Sigmoid colon (tissue), 7 donors: ENCODE measurements around the gene FOXP1. TPM values are rescaled to one million over a fixed set of nuclear protein-coding genes. Genes with fewer than 3 reads are reported as not detected.
A peak's percentile ranks its signal among the peaks of the same experiment; 100 is the strongest.

Source experiments
- DNase-seq: peaks from one replicate; pipeline ENCODE4 v3.0.0-alpha.2; 2019
- H3K27ac ChIP-seq, 4 donors: fragments of 200-600 bp; sonication (generic); one replicate each; pipeline ENCODE4 v1.5.1; 2016 to 2019; ENCODE audit warnings: mild to moderate bottlenecking in 1 of 4
- H3K27me3 ChIP-seq, 3 donors: fragments of 200-600 bp; sonication (generic); one replicate each; pipeline ENCODE4 v1.5.1; 2019; ENCODE audit warnings: mild to moderate bottlenecking in 1 of 3
- H3K36me3 ChIP-seq, 4 donors: fragments of 200-600 bp; sonication (generic); one replicate each; pipeline ENCODE4 v1.5.1; 2016 to 2019
- H3K4me1 ChIP-seq, 4 donors: fragments of 200-600 bp; sonication (generic); one replicate each; pipeline ENCODE4 v1.5.1; 2017 to 2019
- H3K4me3 ChIP-seq, 4 donors: fragments of 200-600 bp; sonication (generic); one replicate each; pipeline ENCODE4 v1.5.1; 2017 to 2019; ENCODE audit warnings: mild to moderate bottlenecking in 2 of 4, moderate library complexity in 1 of 4
- H3K9me3 ChIP-seq, 4 donors: fragments of 200-600 bp in 3 of 4; sonication (generic) in 3 of 4; one replicate each; pipeline versions ENCODE4 v1.5.1 to v1.6.1; 2013 to 2019
- CTCF ChIP-seq, 4 experiments: fragments of 450-650 bp in 3 of 4; fragments of 200-600 bp in 1 of 4; IDR thresholded peaks; one replicate each; pipeline ENCODE4 v1.5.1; 2016 to 2019; ENCODE audit warnings: antibody characterized with exemption in 4 of 4, mild to moderate bottlenecking in 3 of 4, moderate library complexity in 2 of 4
- EP300 ChIP-seq, 4 donors: sonication (generic); formaldehyde crosslinking; IDR thresholded peaks; one replicate each; pipeline ENCODE4 v1.6.1; 2017; ENCODE audit warnings: antibody characterized with exemption in 4 of 4
- POLR2A ChIP-seq, 2 donors: fragments of 450-650 bp; IDR thresholded peaks; one replicate each; pipeline ENCODE4 v1.6.1; 2016; ENCODE audit warnings: antibody characterized with exemption in 2 of 2, mild to moderate bottlenecking in 2 of 2, moderate library complexity in 2 of 2
- POLR2AphosphoS5 ChIP-seq, 4 donors: sonication (generic); formaldehyde crosslinking; IDR thresholded peaks; one replicate each; pipeline ENCODE4 v1.6.1; 2017; ENCODE audit warnings: antibody characterized with exemption in 4 of 4
- WGBS, 2 donors: extraction: QIAGEN DNeasy Blood & Tissue Kit; methylation state at CpG; one replicate each; pipeline ENCODE4 v1.1.7; 2013; 5-methylcytosine and 5-hydroxymethylcytosine counted together
- intact Hi-C: fragments of 100-400 bp; cut with DNase I; formaldehyde crosslinking; loops from one replicate; pipeline ENCODE4 v1.15.1; 2023
- polyA plus RNA-seq, 3 donors: library from polyadenylated mRNA; stranded (reverse); fragments of 200-250 nt; gene quantifications; one replicate each; pipeline ENCODE4 v1.2.3, GENCODE V29; 2013
- total RNA-seq, 4 donors: library from RNA; depleted of rRNA; stranded (reverse); fragments of >200 nt; gene quantifications; one replicate each; pipeline ENCODE4 v1.1.0, GENCODE V29; 2016
- donor health status: healthy with polysubstance abuse.
- donor health status: Bipolar disorder and iron deficiency.
- donor health status: healthy.

FOXP1 gene
- total and polyA plus RNA-seq, 7 donors = 13.8 to 232 (median 139) TPM

- no peaks in the 10 kb centered on the region for H3K9me3 ChIP-seq
- no peak for DNase-seq
- H3K27me3 ChIP-seq = no peaks in the 10 kb centered on the region
- WGBS, 2 donors = 85 to 89% methylated on average over 5 of the region's 5 CpGs
- intact Hi-C loops = no loop called here
- TF ChIP-seq POLR2A (IDR thresholded peaks at IDR 0.05) (no peak), CTCF (IDR thresholded peaks at IDR 0.05) (no peak), POLR2AphosphoS5 (IDR thresholded peaks at IDR 0.05) (no peak), EP300 (IDR thresholded peaks at IDR 0.05) (no peak)
- H3K4me1 ChIP-seq = peaks cover 0 to 70% (median 60%) of the 10 kb centered on the region in 4 donors
- peaks cover 0 to 38% (median 17%) of the 10 kb centered on the region in 4 donors for H3K36me3 ChIP-seq
- peak overlapping the region; percentile 74 to 90 (median 84) for H3K27ac ChIP-seq
- H3K4me3 ChIP-seq = no peak overlapping the region
Observed at GRCh38 chr3:70992131-70992530, 591.4 kb downstream of the FOXP1 start.

GRCh38 chr3:70990723-70991122 lies 592.8 kb downstream of the FOXP1 start:
- intact Hi-C loops = no loop called here
- Histone ChIP-seq H3K4me3 (no peak overlapping the region), H3K9me3 (no peaks in the 10 kb centered on the region), H3K27me3 (no peaks in the 10 kb centered on the region), H3K36me3 (peaks cover 0 to 37% (median 13%) of the 10 kb centered on the region in 4 donors), H3K27ac (peak overlapping the region; percentile 74 to 90 (median 84)), H3K4me1 (peaks cover 0 to 84% (median 74%) of the 10 kb centered on the region in 4 donors)
- DNase-seq = no peak
- 78 to 84% methylated on average over 5 of the region's 5 CpGs for WGBS, 2 donors
- no peak for TF ChIP-seq POLR2A (IDR thresholded peaks at IDR 0.05)
- TF ChIP-seq CTCF (IDR thresholded peaks at IDR 0.05) = no peak
- no peak for TF ChIP-seq EP300 (IDR thresholded peaks at IDR 0.05)
- no peak for TF ChIP-seq POLR2AphosphoS5 (IDR thresholded peaks at IDR 0.05)

DNA sequence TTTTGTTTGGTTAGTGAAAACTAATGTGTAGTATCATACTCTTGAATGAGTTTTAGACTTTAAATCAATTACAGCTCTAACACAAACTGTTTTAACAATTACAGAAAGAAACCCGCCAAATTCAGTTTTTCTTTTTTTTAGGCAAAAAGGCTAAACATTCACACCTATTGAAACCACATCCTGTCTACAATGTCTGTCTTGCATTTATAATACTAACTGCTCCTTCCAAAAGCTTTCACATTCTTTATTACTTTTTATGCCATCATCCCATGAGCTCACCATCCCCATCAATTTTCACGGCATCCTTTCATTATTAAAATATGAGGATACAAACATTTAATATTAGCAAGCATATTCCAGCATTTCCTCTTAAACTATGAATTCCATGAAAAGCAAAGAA lies 593.3 kb downstream of the FOXP1 start:
- 70 to 91% methylated on average over 2 of the region's 2 CpGs for WGBS, 2 donors
- no peak for TF ChIP-seq POLR2AphosphoS5 (IDR thresholded peaks at IDR 0.05)
- TF ChIP-seq EP300 (IDR thresholded peaks at IDR 0.05) = no peak
- no peak for TF ChIP-seq POLR2A (IDR thresholded peaks at IDR 0.05)
- no peak for TF ChIP-seq CTCF (IDR thresholded peaks at IDR 0.05)
- Histone ChIP-seq H3K4me3 (no peak overlapping the region), H3K36me3 (peaks cover 0 to 37% (median 13%) of the 10 kb centered on the region in 4 donors), H3K9me3 (no peaks in the 10 kb centered on the region), H3K4me1 (peaks cover 0 to 90% (median 79%) of the 10 kb centered on the region in 4 donors), H3K27me3 (no peaks in the 10 kb centered on the region), H3K27ac (peak overlapping the region; percentile 74 to 90 (median 84))
- DNase-seq = no peak
- intact Hi-C loops = no loop called here

DNA sequence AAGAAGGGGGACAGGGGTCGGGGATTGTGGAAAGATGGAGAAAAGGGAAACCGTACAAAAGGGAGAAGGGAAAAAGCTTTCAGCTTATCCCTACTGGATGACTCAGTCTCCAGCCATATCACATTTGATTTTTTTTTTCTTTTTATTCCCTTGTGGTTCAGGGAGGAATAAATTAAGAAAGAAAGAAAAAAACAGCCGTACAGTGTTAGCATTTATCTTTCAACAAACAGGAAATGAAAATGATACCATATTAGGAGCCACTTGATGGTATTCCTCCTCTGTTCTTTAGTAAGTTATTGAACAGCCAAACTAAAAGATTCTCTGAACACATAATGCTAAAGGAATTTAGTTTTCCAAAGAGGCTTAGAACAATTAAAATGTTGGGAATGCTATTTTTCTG lies 594.4 kb downstream of the FOXP1 start:
- DNase-seq = no peak
- intact Hi-C loops = loop anchor here (10.0 kb wide), 1 partner anchor 596 kb away; the partner anchor contains the start of gene FOXP1
- no peaks in the 10 kb centered on the region for H3K9me3 ChIP-seq
- H3K36me3 ChIP-seq = peaks cover 0 to 46% (median 13%) of the 10 kb centered on the region in 4 donors
- peaks cover 0 to 100% (median 89%) of the 10 kb centered on the region in 4 donors for H3K4me1 ChIP-seq
- H3K4me3 ChIP-seq = no peak overlapping the region
- H3K27ac ChIP-seq = peak overlapping the region; percentile 74 to 90 (median 84)
- WGBS, 2 donors = 69 to 79% methylated on average over 3 of the region's 3 CpGs
- no peaks in the 10 kb centered on the region for H3K27me3 ChIP-seq
- TF ChIP-seq EP300 (IDR thresholded peaks at IDR 0.05) (no peak), POLR2AphosphoS5 (IDR thresholded peaks at IDR 0.05) (peak in 2 of 4 donors; percentile 8 to 28)

GRCh38 chr3:70988111-70988510 lies 595.4 kb downstream of the FOXP1 start:
- DNase-seq = no peak
- Histone ChIP-seq H3K36me3 (peaks cover 0 to 41% (median 10%) of the 10 kb centered on the region in 4 donors), H3K9me3 (no peaks in the 10 kb centered on the region), H3K27ac (peak overlapping the region; percentile 74 to 90 (median 84)), H3K27me3 (no peaks in the 10 kb centered on the region), H3K4me3 (no peak overlapping the region), H3K4me1 (peaks cover 0 to 100% (median 94%) of the 10 kb centered on the region in 4 donors)
- TF ChIP-seq POLR2AphosphoS5 (IDR thresholded peaks at IDR 0.05) (no peak), CTCF (IDR thresholded peaks at IDR 0.05) (no peak), EP300 (IDR thresholded peaks at IDR 0.05) (no peak), POLR2A (IDR thresholded peaks at IDR 0.05) (no peak)
- 85 to 99% methylated on average over 4 of the region's 4 CpGs for WGBS, 2 donors
- intact Hi-C loops = loop anchor here (10.0 kb wide), 1 partner anchor 597 kb away; the partner anchor contains the start of gene FOXP1
